DND-41 (cell line): ENCODE results near the gene TCF20.

Experiments used
- EZH2 ChIP-seq: IDR thresholded peaks from 3 replicates; pipeline ENCODE4 v1.6.1; 2012; ENCODE audit warnings: borderline replicate concordance, low read depth, mild to moderate bottlenecking, moderate library complexity, low read length, inconsistent platforms; ENCODE audit not compliant: severe bottlenecking
- TF ChIP-seq, protein P1 (sequence below): IDR thresholded peaks from 2 replicates; pipeline ENCODE4 v1.5.1; 2012; ENCODE audit warnings: borderline replicate concordance, low read length, moderate library complexity, mild to moderate bottlenecking; ENCODE audit not compliant: poor library complexity, severe bottlenecking; ENCODE audit errors: extremely low read depth

DNA sequence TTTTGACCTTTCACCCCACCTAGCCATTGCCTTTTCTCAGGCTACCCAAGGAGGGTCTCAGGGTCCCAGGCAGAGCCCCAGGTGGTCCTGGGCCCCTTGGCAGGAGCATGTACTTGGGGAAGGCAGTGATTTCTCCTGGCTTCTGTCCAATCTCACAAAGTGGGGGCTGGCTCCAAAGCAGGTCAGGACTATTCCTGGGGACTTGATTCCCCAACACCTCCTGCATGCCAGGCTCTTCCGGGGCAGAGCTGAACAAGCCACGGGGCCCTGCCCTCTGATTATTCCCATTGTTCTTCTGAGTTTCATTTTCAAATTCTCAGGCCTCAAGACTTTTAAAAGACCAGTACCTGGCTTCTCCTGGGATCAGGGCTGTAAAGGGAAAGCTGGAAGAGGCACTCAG, 1.5 kb upstream of the TCF20 start:
- TF ChIP-seq, protein P1, sequence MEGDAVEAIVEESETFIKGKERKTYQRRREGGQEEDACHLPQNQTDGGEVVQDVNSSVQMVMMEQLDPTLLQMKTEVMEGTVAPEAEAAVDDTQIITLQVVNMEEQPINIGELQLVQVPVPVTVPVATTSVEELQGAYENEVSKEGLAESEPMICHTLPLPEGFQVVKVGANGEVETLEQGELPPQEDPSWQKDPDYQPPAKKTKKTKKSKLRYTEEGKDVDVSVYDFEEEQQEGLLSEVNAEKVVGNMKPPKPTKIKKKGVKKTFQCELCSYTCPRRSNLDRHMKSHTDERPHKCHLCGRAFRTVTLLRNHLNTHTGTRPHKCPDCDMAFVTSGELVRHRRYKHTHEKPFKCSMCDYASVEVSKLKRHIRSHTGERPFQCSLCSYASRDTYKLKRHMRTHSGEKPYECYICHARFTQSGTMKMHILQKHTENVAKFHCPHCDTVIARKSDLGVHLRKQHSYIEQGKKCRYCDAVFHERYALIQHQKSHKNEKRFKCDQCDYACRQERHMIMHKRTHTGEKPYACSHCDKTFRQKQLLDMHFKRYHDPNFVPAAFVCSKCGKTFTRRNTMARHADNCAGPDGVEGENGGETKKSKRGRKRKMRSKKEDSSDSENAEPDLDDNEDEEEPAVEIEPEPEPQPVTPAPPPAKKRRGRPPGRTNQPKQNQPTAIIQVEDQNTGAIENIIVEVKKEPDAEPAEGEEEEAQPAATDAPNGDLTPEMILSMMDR, result no peak
- TF ChIP-seq EZH2, result no peak
